Putamen (tissue), 1 donor: Measurements from ENCODE around the gene GSTK1.
"Not testable (repeated sequence)": the region's sequence is repeated elsewhere in the genome, so short reads cannot be mapped to it uniquely, and the experiment has no call there.

Experiments used
- DNase-seq: peaks from one replicate; pipeline ENCODE4 v3.0.0-alpha.2; 2016; ENCODE audit warnings: low spot score

The GSTK1 gene

DNA sequence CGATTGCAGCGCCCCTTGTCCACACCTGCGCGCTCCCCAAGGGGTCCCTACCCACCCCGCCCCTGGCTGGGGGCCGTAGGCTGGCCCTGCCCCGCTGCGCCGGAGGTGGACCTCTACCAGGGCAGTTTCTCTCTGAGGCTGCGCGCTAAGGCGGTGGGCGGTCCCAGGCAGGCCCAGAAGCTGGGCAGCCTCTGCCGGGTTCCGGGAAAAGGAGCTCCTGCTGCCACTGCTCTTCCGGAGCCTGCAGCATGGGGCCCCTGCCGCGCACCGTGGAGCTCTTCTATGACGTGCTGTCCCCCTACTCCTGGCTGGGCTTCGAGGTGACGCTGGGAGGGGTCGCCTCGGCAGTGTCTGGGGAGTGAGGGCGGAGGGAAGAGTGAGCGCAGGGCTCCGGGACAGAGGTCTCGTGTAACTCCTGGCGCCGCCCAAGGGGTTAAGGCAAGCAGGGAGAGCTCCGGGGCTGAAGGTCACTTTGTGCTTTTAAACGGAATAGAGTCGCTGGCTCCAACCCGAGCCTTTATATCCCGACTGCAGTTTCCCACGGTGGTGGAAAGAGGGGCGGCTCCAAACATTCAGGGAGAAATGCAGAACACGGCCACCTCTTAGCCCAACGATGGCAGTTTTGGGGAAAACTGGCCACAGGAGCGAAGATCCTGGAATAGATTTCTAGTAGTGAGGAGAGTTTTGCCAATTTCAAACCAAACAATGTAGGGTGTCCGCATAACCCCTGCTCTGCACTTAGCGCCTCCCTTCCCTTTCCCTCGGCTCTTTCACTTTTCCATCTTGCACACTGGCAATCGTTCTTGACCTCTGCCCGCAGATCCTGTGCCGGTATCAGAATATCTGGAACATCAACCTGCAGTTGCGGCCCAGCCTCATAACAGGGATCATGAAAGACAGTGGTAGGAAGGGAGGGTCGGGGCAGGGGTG is at the start of gene GSTK1:
Gene GSTK1, plus strand, starts transcription at position 176 of the 930 bp plus-strand sequence. Its CDS starts 73 bp downstream, at position 249.
- DNase-seq = peak; percentile 84

DNA sequence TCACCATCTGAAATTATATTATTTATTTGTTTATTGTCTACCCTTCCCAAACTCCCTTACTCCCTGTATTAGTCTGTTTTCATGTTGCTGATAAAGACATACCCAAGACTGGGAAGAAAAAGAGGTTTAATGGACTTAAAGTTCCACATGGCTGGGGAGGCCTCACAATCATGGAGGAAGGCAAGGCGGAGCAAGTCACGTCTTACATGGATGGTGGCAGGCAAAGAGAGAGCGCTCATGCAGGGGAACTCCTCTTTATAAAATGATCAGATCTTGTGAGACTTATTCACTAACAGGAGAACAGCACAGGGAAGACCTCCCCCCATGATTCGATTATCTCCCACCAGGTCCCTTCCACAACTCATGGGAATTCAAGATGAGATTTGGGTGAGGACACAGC is 49.8 kb upstream of the GSTK1 start:
- DNase-seq = not testable (repeated sequence)

DNA sequence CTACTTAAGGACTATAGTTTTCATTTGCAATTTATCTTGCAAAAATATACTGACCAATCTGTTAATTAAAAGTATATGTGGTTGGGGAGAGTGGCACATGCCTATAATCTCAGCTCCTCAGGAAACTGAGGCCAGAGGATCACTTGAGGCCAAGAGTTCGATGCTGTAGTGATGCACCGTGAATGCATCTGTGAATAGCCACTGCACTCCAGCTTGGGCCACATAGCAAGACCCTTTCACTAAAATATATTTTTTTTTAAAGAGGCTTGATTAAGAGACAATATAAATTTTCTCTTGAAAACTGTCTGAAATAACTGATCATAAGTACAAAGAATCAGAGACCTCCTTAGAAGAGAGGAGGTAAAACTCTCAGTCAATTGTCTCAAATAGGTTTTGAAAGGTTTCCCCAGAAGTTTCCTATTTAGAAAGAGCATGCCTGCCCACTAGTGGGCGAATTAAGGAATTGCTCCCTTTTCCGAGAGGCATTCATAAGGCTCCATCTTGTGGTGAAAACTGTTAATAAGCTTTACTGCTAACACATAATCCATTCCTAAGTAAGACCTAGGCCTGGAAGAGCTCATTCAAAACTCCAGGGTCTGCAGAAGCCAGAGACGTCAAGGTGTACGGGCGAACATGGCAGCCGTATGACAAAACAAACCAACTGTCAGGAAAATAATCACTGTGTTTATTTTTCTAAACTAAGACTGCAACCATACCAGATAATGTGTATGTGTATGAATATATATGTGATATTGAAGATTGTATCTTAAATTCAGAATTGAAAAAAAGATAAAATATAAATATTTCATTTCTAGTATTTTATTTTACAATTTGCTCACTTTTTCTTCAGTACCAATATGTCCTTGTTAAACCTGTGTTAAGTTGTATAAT is 48.2 kb upstream of the GSTK1 start:
- peak; percentile 85 for DNase-seq

DNA sequence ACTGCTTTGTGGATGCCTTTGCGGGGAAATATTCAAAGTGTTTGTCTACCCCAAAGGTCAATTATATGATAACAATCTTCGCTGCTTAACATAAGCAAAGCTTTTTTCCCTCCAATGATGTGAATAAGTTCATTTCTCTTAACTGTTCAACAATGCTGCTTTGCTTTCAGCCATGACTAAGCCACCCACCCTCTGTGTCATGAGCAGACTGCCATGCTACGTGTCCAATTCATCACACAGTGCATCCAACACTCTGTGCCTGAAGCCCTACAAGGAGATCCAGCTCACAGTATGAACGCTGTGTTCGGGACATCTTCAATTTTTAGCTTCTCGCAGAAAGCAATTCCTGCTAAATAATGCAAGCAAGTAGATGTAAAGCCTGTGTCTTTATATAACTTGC is 47.1 kb upstream of the GSTK1 start:
- DNase-seq = no peak

DNA sequence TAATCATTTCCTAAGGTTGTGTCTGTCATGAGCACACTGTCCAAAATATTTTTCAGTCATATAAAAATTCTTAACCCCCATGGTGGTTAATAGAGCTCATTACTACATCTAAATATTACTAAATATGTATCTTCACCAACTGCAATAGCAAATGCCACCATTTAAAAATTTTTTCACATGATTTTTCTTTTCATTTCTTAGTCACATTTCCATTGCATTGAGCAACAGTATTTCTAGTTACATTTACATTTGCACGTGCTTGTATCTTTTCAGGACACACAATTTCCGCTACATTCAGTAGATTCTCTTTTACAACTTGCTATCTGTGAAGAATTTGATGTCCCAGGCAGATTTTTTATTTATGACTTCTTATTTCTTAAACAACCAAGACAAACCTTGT is 46.6 kb upstream of the GSTK1 start:
- no peak for DNase-seq

DNA sequence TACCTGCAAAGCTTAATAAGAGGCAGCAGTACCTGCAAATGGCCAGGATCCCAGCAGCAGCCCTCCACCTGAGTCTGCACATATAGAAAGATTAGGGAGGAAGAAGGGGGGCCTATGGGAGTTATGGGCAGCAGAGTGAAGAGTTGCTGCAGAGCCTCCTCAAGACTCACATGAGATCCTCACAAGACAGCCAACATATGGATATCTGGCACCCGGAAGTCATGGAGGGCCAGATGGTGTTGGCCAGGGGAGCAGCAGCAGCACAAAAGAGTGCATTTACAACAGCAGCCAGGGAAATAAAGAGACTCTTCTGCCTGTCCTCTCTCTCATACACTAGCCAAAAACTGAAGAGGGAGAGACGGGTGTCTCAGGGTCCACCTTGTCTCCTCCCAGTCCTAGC is 45.4 kb upstream of the GSTK1 start:
- DNase-seq = no peak

DNA sequence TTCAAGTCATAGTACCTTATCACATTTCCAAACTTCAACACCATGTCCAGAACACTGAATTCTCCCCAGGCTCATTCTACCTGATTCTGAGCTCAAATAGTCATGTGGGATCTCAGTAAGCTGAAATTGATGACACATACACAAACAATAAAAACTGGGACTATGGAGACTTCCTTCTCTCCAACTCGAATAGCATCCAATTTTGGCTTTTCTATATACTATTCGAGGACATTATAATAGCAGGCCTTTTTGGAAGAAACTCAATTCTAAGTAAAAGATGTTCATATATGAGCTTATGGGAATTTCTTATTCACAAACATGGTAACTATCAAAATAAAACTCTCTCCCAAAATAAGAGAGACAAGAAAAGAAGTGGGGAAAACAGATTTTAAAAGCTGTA is 42.0 kb upstream of the GSTK1 start:
- DNase-seq = no peak

DNA sequence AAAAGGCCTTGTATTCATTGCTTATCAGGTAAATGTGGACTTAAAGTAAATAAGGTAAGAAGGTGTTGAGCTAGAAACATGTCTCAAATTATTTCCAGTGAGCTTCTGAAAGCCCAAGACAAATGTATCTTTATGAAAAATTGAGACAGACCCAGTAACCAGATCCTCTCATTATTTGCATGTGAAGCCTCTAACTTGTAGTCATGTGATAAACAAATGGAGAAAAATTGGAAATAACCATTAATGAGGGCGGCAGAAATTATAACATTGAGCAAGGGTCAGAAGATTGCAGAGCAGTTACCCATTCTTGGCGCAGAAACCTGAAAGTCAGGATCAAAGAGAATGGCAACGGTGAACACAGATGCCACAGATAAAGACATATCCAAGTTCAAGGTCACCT is 41.5 kb upstream of the GSTK1 start, which contains the start of gene TAS2R40:
Gene TAS2R40, plus strand, starts transcription at position 301 of the 400 bp plus-strand sequence. Its CDS starts 42 bp downstream, at position 343.
- DNase-seq = no peak

DNA sequence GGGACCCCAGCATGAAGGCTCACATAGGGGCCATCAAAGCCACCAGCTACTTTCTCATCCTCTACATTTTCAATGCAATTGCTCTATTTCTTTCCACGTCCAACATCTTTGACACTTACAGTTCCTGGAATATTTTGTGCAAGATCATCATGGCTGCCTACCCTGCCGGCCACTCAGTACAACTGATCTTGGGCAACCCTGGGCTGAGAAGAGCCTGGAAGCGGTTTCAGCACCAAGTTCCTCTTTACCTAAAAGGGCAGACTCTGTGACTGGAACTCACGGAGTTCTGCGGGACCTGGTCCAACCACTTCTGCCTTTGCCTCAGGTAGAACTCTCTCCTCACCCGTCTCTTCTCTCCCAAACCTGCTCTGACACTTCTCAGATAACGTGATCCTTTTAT is 40.5 kb upstream of the GSTK1 start:
- DNase-seq = no peak

DNA sequence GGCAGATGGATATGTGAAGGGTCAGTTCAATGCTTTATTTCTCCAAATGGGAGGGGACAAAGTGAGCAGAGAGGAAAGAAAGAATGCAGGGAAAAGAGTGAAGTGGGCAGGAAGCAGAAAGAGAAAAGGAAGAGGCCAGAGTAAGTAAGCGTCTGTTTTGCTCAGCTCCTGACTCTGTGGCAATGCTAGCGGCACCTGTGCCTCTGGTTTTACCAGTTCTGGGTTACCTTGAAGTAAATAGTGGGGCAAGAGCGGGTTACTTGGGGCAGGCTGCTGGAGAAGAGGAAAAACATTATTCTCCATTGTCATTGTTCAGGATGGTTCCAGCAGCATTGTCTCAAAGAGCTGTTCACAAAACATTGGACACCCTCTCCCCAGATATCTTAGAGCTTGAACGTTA is 39.5 kb upstream of the GSTK1 start:
- DNase-seq = no peak

DNA sequence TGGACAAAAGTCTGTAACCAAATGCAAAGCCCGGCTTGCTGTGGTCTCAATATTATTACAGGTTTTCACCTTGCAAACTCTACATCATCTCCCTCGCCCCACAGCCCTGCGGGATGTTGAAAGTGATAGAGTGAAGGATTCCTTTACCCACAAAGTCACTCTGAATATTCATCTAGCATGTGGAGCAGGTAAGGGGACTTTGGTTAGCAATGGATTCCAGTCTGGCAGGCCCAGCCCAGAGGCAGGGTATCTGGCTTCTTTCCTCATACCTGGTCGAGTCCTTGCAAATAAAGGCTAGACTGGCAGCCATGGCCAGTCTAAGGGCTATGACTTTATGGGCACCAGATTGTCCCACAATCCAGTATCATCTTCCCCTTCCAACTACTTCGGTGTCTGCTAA is 38.2 kb upstream of the GSTK1 start:
- DNase-seq = no peak

DNA sequence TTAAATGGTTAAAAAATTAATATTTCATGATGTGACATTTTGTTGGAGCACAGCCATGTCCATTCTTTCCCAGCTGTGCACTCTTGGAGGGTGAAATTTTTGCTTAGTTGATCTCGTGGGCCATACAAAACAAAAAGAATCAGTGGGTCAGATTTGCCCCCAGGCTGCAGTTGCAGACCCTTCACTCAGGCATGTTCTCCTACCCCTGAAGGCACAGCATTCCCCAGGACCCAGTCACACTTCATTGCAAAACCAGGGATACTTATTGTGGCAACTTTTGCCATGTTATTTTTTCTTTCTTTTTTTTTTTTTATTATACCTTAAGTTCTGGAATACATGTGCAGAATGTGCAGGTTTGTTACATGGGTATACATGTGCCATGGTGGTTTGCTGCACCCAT is 35.4 kb upstream of the GSTK1 start:
- no peak for DNase-seq

DNA sequence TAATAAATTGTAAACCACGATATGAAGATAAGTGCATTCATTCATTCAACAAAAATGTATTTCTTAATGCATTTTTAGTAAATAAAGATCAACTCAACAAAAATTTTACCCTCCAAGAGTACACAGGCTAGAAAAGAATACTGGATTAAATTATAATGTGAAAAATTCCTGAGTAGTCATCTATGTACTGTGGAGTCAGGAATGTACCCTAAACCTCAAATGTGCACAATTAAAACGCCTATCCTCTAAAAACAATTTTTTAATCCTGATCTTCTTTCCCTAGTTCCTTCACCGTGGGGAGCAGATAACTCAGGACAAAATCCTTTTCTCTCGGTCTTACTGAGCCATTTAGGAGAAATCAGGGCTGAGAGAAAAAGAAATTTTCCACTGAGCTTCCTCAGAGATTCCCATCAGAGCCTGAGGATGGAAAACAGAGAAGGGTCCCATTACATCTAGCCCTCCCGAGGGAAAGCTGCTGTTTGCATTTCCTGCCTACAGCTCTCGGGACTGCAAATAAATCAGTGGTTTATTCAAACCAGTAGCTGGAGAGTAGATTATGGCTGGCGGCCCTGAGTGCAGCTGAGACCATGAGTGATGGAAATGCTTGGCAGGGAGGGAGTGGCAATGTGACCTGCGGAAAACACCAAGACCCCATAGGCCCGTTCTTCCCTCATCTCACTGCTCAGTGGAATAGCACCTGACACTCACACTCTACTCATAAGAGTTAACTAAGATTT is 34.0 kb upstream of the GSTK1 start:
- peak; percentile 17 for DNase-seq

DNA sequence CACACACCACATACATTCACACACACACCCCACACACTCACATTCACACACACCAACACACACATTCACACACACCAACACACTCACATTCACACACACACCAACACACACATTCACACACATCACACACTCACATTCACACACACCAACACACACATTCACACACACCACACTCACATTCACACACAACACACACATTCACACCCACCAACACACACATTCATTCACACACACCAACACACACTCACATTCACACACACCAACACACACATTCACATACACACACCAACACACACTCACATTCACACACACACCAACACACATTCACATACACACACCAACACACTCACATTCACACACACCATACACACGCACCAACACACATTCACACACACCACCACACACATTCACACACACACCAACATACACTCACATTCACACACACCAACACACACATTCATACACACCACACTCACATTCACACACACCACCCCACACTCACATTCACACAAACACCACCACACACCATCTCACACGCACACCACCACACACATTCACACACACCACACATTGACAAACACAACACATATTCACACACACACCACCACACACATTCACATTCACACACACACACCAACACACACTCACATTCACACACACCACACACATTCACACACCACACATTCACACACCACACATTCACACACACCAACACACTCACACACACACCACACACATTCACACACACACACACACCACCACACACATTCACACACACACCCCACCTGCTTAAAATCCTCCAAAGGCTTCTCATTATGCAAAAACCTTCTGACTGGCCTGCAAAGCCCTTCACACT is 32.4 kb upstream of the GSTK1 start:
- DNase-seq = no peak

DNA sequence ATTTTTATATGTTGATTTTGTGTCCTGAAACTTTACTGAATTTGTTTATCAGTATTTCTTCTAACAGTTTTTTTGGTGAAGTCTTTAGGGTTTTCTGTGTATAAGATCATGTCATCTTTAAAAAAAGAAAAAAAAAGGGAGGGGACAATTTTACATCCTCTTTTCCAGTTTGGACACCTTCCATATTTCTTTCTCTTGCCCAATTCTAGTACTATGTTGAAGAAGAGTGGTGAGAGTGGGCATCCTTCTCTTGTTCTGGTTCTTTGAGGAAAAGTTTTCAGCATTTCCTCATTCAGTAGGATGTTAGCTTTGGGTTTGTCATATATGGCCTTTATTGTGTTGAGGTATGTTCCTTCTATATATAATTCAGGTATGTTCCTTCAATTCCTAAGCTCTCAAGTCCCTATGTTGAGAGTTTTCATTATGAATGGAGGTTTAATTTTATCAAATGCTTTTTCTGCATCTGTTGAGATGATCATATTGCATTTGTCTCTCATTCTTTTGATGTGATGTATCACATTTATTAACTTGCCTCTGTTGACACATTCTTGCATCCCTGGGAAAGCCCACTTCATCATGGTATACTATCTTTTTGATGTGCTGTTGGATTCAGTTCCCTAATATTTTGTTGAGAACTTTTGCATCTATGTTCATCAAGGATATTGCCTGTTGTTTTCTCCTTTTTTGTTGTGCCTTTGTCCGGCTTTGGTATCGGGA is 29.3 kb upstream of the GSTK1 start:
- DNase-seq = no peak

DNA sequence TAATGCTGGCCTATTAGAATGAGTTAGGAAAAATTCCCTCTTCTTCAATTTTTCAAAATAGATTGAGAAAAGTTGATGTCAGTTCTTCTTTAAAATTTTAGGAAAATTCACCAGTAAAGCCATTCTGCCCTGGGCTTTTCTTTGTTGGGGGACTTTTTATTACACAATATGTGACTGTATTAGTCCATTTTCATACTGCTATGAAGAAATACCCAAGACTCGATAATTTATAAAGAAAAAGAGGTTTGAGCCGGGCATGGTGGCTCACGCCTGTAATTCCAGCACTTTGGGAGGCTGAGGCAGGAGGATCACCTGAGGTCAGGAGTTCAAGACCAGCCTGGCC is 28.7 kb upstream of the GSTK1 start:
- DNase-seq = no peak

DNA sequence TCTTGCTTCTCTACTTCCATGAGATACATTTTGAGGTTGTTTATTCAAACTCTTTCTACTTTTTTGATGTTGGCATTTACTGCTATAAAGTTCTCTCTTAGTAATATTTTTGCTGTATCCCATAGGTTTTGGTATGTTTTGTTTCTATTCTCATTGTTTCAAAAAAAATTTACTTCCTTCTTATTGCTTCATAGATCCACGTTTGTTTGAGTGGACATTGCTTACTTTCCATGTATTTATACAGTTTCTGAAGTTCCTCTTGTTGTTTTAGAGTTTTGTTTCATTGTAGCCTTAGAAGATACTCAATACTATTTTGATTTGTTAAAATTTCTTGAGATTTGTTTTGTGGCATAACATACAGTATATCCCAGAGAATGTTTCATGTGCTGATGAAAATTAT is 27.7 kb upstream of the GSTK1 start:
- no peak for DNase-seq

DNA sequence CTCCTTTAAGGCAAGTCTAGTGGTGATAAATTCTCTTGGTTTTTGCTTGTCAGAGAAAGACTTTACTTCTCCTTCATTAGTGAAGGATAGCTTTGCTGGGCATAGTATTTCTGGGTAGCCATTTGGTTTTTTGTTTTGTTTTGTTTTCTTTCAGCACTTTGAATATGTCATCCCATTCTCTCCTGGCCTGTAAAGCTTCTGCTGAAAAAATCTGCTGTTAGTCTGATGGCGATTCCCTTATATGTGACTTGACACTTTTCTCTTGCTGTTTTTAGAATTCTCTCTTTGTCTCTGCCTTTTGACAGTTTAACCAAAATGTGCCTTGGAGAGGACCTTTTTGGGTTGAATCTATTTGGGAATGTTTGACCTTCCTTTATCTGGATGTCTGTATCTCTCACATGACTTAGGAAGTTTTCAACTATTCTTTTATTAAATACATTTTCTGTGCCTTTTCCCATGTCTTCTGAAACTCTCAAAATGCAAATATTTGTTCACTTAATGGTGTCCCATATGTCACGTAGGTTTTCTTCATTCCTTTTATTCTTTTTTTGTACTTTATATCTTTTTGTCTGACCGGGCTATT is 26.7 kb upstream of the GSTK1 start:
- no peak for DNase-seq

DNA sequence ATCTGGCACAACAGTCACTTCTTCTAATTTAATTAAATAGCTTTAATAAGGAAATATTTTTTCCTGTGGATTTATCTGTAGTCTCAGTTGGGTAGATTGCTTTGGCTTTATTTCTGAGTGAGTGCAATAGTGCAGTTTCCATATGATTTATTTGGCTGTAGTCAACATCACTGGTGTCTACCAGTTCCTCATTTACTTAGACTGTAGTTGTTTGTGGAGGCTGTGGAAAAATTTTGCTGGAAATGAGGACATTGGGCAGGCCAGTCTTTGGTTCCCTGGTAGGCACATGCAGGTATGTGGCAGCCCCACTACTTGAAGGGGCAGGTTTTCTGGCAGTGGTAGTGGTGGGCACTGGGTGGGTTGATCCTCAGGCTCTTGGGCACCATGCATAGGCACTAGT is 25.9 kb upstream of the GSTK1 start:
- DNase-seq = no peak

DNA sequence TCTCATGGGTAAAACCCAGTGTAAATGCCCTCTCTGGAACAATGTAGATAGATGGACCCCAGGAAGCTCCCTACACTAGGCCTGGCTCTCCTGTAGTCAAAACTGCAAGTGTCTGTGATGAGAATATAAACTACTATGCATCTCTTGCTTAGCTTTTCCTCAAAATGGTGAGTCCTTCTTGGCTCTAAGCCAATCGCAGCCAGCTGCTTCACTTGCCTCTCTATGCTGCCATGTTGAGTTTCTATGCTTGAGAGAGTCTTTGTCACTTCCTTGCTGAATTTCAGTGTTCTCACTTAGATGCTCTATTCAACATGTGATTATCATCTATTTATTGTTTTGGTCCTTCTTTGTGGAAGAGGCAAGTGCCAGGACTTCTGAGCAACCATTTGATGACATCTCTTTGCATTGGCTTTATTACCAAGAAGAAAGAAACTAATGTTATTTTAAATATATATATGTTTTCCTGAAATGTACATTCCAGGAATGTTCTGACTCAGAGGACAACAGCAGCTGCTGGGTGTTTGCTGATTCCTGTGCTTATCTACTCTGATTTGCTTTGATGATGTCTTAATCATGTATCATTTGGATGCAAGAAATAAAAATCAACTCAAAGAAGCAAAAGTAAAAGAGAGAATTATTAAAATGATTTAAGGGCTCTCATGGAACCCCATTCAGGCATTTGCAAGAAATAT is 24.8 kb upstream of the GSTK1 start:
- no peak for DNase-seq
